NCI-H82 treated with DMSO at 0.1 percent for 48 hours (cell line): Measurements from ENCODE around the gene PLA2G4B.

Source experiments
- DNase-seq: peaks from one replicate; lab custom pipeline; 2025; ENCODE audit not compliant: unreplicated experiment; lab: John Stamatoyannopoulos, UW

PLA2G4B gene

DNA sequence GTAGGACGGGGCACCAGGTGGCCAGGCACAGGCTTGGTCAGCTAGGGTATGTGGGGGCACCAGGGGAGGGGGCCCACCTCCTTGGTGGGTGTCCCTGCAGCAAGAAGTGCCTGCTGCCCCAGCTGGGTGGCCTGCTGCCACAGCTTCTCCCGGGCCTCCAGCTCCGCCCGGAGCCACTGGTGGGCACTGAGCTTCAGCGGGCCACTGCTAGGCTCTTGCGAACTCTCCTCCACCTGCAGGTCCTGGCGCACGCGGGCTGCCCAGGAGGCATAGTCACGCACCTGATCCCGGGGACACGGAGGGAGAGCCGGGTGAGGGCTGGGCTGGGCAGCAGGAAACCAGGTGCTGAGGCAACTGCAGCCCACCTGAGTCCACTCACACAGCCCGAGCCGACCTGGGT is 29.7 kb downstream of the PLA2G4B start:
- no peak for DNase-seq

- no peak for DNase-seq
These were observed 31.4 kb downstream of the PLA2G4B start for GRCh38 chr15:41869770-41870688.

GRCh38 chr15:41870689-41871081 is 32.0 kb downstream of the PLA2G4B start:
- no peak for DNase-seq

- DNase-seq: no peak
These were observed 32.7 kb downstream of the PLA2G4B start for GRCh38 chr15:41871175-41871905.

GRCh38 chr15:41872166-41872747 is 33.6 kb downstream of the PLA2G4B start:
- no peak for DNase-seq

DNA sequence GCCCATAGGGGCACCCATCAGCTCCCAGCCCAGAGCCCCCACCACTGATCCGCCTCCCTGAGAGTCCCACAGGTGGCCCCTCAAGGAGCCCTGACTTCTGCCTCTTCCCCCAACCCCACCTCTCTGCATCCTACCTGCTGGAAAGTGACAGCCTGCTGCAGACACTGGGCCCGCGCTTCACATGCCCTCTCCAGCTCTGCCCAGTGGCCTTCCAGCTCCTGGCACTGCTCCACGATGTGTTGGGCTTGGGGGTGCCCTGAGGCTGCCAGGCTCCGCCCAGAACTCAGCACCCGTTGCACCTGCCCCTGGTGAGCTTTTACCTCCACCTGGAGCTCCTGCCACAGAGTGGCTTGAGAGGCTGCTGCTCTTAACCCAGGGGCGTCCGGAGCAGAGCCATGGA is 35.1 kb downstream of the PLA2G4B start:
- DNase-seq: no peak

GRCh38 chr15:41874736-41875135 is 36.1 kb downstream of the PLA2G4B start:
- DNase-seq: no peak

GRCh38 chr15:41876007-41876406 is 37.4 kb downstream of the PLA2G4B start:
- no peak for DNase-seq

GRCh38 chr15:41876689-41877088 is 38.0 kb downstream of the PLA2G4B start:
- DNase-seq: no peak

DNA sequence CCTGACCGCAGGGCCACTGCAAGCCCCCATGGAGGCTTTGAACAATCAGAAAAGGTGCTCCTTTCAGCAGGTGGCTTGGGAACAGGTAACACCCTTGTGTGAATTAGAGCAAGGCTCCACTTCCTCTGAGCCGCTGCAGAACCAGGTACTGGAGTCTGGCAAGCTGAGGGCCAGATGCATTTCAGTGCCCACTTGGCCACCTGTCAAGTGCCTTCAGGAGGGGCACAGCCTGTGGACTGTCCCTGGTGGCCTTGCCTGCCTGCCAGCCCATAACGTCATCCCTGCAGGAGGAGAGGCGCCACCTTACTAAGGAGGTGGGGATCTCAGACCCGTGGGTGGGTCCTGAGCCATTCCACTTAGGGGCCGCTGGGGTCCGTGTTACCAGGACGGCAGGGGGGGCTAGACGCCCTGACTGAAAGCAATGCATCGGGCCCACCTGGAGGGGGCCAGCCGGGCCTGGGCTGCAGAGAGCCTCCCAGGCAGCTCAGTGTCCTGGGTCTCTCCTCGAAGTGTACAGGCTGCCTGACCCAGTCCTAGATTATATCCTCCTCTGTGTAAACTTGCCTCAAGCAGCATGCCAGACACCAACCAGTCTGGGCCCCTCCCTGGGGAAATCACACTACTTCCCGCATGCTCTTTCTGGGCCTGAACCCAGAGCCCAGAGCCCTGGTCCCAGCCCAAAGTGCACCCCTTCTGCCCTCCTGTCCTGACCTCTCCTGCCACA is 39.1 kb downstream of the PLA2G4B start:
- DNase-seq: no peak

GRCh38 chr15:41878355-41878699 is 39.7 kb downstream of the PLA2G4B start:
- DNase-seq: no peak

- DNase-seq: no peak
These were observed 40.7 kb downstream of the PLA2G4B start for GRCh38 chr15:41879321-41879845.

DNA sequence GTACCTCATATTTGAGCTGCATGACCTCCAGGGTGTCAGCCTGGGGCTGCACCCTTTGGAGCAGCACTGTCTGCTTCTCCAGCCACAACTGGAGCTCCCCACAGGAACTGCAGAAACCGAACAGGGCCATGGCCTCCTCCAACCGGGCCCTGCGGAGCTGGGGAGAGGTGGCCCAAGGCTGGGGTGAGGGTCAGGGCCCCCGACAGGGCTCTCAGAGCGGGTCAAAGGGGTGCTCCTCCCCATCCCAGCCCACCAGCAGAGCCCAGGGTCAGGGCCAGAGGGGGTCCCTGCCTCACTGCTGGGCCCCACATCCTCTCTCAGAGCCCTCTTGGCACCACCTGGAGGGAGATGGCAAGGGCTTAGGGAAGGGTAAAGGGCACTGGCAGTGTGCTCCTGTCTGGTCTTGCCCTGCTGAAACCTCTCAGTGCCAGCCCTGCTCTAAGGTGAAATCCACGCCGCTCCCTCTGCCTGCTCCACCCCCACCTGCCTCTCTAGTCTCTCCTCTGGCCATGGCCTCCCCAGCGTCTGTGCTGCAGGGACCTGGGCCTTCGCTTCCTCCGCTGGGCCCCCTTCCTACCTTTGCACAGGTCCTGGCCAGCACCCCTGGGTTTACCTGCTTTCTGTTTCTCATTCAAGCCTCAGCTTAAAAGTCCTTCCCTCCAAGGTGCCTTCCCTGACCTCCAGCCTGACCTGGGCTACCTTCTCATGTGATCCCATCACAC is 41.7 kb downstream of the PLA2G4B start:
- DNase-seq: no peak

DNA sequence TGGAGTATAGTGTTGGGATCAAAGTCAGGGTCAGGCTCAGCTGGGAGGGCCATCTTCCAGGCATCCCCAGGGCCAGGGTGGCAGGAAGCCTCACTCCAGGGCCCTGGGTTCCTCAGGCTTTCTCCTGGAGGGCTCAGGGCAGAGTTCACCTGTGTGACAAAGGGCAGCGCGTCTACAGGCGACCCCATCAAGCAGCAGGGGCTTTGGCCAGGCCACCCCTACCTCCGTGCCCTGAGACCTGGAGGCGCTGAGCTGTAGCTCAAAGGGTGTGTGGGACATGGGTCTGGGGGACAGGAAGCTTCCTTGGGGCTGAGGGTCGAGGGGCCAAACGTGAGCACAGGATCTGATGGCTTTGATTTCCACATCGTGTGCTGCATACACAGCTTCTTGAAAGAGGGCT is 42.4 kb downstream of the PLA2G4B start:
- DNase-seq: no peak

DNA sequence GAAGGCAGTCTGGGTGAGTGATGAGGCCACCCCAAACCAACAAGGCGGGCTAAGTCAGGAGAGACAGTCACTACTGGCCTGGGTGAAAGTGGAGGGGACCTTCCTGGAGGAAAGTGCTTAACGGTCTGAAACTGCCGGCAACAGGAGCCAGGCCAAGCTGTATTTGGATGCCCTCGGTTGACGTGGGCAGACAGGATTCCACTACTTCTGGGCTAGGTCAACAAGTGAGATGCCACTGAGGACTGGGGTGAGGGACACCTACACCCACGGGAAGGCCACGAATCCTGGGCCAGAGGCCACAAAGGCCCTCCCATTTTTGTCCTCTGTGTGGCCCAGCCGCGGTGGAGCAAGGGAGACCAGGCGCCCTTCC is 42.9 kb downstream of the PLA2G4B start:
- no peak for DNase-seq

DNA sequence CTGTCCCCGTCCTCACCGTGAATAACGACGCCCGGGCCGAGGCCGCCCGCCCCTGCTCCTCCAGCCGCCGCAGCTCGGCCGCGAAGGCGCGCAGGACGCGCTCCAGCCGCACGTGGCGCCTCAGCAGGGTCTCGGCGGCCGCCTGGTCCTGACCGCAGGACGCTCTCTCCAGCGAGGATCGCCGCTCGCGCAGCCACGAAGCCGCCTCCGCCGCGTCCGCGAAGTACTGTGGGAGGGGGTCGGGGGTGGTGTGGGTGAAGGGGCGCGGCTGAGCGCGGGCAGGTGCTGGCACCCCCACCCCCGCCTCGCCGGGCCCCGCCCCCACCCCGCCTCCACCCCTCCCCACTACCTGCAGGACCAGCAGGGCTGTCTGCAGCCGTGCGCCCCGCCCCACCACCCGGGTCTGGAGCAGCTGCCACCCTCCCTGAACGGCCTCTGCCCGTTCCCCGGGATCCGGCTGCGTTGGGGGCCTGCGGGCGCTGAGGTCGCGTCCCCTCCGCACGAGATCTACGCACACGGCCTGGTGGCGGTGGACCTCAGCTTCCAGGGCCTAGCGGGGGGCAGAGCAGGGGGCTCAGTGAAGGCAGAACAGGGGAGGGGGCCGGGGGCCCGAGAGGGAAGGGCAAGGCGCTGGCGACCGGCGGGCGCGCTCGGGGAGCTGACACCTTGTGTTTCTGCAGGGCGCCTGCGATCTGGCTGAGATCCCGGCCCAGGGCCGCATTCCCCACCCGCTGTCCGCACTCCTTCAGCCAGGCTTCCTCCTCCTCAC is 43.5 kb downstream of the PLA2G4B start:
- DNase-seq: no peak

DNA sequence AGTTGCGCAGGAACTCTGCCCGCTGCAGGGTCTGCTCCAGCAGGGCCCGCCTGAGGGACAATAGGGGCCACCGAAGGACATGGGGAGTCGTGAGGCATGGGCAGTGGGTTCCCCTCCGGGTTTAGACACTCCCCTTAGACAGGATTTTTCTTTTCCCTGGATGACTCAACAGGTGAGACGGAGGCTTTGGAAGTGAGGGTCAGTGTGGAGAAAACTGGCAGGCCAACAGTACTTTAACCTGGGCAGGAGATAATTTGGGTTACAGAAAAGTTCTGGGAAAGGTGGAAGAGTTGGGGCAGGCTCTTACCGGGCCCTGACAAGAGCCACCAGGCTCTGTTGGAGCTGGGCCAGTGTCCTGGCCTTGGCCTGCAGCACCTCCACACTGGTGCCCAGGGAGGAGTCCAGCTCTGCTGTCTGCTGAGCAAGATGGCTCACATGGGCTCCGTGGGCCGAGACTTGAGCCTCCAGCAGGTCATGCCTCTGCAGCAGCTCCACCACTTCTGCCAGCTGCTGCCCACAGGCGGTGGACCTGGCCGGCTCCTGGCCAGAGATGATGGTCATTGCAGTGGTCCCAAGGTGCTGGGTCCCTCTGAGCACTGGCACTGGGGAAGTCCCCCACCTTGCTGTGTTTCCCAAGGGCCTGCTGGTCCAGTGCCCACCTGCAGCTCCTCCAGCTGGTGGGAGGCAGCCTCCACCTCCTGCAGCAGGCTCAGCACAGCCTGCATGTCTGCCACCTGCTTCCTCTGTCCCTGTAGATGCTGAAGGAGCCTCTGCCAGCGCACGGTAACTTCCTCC is 44.2 kb downstream of the PLA2G4B start:
- DNase-seq: no peak

DNA sequence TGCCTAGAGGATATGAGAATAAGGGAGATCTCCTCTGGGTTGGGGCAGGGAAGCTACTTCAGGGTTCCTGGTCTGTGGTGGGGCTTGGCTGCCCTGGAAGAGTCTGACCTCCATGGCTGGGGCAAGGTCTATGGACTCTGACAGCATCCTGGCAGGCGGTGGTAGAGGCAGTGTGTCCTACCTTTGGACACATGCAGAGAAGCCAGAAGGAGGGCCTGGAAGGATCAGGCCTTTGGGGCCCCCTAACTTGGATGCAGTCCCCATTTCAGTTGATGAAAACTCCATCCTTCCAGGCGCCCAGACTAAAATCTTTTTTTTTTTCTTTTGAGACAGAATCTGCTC is 44.8 kb downstream of the PLA2G4B start:
- no peak for DNase-seq

DNA sequence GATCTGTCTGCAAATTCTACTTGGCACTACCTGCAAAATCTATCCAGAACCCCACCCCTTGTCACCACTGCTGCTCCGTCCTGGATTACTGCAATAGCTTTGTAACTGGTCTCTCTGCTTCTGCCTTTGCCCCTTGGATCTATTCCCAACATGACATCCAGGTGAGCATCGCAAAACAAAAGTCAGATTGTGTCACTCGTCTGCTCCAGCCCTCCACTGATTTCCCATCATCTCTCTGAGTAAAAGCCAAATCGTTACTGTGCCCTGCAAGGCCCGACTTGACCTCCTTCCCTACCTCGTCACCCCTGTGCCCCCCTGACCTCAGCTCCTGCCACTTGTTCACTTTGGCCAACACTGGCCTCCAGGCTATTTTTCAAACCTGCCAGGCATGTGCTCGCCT is 45.8 kb downstream of the PLA2G4B start:
- no peak for DNase-seq
